AG09319 (cell line): ENCODE measurements around the gene PYCR2.
"Not testable (repeated sequence)": the region's sequence is repeated elsewhere in the genome, so short reads cannot be mapped to it uniquely, and the experiment has no call there.

Experiments
- DNase-seq: peaks from one replicate; pipeline ENCODE4 v3.0.0-alpha.2; 2010; ENCODE audit warnings: low read depth; ENCODE audit errors: extremely low read depth
- TF ChIP-seq, protein P1 (sequence below): IDR thresholded peaks from 2 replicates; pipeline ENCODE4 v1.5.1; 2011; ENCODE audit warnings: low read depth, mild to moderate bottlenecking, inconsistent platforms, low read length, moderate library complexity

Gene PYCR2

DNA sequence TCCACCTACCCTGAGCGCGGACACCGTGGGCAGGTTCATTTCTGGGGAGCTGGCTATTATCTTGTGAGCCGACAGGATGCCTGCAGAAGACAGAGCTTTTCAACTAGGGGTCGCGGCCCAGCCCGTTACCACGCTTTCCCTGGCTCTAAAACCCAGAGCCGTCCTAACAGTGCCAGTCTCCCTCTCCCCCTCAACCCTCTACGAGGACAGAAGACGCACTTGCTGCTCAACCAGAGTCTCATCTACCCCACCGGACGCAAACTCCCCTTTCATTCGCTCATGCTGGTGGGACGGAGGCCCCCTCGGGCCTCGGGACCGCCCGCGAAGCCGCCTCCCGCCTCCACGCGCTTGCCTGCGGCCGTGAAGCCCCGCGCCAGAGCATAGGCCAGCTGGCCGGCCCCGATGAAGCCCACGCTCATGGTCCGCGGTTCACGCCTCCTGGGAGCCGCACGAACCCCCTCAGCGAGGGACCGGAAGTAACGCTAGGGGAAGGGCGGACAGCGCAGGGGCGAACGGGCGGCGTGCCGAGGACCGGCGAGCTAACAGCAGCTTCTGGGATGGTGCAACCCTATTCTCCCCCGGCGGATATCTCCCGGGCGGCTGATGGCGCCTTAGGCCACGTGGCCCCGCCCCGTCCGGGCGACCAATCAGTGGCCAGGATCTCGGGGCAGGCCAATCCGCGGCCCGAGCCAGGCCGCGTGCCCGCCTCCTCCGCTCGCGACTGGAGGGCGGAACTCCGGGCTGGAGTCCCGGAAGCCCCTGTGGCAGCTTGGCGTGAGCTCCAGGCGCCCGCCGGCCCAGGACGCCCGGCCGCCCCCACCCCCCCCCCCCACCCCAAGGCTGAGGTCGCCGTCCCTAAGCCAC is at the start of gene PYCR2:
Gene PYCR2, minus strand, starts transcription at position 559 of the 864 bp plus-strand sequence. Its CDS starts 140 bp downstream, at position 419.
- DNase-seq, result peak; percentile 94
- TF ChIP-seq, protein P1, sequence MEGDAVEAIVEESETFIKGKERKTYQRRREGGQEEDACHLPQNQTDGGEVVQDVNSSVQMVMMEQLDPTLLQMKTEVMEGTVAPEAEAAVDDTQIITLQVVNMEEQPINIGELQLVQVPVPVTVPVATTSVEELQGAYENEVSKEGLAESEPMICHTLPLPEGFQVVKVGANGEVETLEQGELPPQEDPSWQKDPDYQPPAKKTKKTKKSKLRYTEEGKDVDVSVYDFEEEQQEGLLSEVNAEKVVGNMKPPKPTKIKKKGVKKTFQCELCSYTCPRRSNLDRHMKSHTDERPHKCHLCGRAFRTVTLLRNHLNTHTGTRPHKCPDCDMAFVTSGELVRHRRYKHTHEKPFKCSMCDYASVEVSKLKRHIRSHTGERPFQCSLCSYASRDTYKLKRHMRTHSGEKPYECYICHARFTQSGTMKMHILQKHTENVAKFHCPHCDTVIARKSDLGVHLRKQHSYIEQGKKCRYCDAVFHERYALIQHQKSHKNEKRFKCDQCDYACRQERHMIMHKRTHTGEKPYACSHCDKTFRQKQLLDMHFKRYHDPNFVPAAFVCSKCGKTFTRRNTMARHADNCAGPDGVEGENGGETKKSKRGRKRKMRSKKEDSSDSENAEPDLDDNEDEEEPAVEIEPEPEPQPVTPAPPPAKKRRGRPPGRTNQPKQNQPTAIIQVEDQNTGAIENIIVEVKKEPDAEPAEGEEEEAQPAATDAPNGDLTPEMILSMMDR, result no peak

DNA sequence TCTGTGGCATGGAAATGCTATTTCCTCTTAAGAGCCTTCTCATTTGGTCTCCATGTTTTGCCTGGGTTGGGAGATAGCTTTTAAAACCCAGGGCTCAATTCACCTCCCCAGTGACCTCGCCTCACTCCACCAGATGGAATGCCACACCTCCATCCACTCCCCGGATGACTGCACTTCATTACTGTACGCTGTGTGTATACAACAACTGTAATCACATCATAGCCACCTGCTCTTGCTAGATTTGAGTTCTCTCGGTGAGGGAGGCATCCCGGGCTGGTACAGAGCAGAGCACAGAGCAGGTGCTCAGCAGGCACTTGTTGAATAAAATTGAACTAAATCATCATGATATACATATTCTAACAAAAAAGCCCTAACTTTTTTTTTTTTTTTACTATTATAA is 49.1 kb upstream of the PYCR2 start:
- DNase-seq, result no peak
- TF ChIP-seq, protein P1, result no peak

DNA sequence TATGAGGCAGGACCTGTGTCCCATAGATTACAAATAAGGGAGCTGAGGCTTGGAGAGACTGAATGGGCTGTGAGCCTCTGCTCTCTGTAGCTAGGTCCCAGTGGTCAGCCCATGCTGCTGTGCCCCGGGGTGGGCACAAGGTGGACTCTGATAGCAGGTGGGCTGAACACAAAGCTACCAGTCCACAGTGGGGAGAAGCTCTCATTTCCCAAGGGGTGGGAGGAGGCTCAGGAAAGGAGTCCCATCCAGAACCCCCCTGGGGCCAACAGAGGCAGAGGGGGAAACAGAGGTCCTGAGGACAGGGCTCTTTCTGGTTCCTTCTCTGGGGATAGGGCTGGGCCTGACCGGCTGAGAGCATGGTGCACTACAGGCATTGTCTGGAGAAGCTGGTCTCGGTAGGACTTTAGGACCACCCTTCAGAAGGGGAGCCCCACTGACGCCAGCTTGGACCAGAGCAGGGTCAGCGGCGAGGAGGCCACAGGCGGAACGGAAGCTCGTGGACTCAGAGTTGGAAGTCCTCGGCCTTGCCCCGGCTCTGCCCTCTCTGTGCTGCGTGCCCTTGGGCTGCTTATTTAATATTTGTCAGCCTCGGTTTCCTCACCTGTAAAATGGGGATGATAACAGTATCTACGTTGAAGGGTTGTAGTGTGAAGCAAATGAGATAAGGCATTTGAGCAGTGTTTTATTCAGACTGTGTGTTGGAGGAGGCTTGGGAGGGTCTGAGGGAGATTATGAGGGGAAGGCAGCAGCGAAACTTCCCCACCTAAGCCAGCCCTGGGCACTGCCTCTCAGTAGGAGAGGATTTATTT is 48.5 kb upstream of the PYCR2 start:
- DNase-seq, result no peak
- TF ChIP-seq, protein P1, result no peak

DNA sequence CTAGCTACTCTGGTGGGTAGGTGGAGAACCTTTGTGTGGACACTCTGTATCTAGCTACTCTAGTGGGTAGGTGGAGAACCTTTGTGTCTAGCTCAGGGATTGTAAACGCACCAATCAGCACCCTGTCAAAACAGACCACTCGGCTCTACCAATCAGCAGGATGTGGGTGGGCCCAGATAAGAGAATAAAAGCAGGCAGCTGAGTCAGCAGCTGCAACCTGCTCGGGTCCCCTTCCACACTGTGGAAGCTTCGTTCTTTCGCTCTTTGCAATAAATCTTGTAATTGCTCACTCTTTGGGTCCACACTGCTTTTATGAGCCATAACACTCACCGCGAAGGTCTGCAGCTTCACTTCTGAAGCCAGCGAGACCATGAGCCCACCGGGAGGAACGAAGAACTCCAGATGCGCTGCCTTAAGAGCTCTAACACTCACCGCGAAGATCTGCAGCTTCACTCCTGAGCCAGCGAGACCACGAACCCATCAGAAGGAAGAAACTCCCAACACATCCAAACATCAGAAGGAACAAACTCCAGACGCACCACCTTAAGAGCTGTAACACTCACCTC is 46.6 kb upstream of the PYCR2 start:
- not testable (repeated sequence) for DNase-seq

DNA sequence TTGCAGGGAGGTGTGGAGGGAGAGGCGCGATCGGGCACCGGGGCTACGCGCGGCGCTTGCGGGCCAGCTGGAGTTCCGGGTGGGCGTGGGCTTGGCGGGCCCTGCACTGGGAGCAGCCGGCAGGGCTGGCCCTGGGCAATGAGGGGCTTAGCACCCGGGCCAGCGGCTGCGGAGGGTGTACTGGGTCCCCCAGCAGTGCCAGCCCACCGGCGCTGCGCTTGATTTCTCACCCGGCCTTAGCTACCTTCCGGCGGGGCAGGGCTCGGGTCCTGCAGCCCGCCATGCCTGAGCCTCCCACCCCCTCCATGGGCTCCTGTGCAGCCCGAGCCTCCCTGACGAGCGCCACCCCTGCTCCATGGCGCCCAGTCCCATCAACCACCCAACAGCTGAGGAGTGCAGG is 45.7 kb upstream of the PYCR2 start:
- not testable (repeated sequence) for DNase-seq

DNA sequence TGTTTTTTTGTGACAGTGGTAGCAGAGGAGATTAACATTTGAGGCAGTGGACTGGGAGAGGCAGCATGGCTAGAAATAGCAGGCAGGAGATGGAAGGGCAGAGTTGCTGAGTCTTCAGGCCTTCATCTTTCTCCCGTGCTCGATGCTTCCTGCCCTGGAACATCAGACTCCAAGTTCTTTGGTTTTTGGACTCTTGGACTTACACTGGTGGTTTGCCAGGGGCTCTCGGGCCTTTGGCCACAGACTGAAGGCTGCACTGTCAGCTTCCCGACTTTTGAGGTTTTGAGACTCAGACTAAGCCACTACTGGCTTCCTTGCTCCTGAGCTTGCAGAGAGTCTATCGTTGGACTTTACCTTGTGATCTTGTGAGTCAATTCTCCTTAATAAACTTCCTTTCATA is 41.2 kb upstream of the PYCR2 start:
- TF ChIP-seq, protein P1, result no peak

DNA sequence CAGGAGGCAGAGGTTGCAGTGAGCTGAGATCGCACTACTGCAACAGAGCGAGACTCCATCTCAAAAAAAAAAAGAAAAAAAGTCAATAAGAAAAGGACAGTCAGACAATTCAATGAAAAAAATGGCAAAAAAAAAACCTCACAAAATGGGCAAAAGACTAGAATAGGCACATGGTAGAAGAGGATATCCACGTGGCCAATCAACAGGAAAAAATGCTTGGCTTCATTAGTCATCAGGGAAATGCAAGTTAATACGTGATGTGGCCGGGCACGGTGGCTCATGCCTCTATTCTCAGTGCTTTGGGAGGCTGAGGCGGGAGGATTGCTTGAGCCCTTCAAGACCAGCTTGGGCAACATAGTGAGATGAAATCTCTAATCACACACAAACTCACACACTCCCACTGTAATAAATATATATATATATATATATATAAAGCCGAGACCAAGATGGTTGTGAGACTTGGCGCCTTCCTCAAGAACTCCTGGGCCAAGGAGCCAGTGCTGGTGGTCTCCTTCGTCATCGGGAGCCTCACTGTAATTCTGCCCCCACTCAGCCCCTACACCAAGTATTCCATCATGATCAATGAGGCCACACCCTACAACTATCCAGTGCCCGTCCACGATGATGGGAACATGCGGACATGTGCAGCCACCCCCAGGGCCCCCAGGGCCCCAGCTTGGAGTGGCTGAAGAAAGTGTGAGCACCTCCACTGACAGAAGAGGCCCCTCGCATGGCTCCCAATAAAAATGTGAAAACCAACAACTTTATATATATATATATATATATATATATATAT is 39.9 kb upstream of the PYCR2 start:
- TF ChIP-seq, protein P1, result no peak
- no peak for DNase-seq

More for the DNA sequence above, 41.2 kb upstream of the PYCR2 start:
- DNase-seq, result no peak
